ENCODE results near the gene RHBDF1.
"Not testable (repeated sequence)": the region's sequence is repeated elsewhere in the genome, so short reads cannot be mapped to it uniquely, and the experiment has no call there.

- not testable (repeated sequence) for TF ChIP-seq CTCF (IDR thresholded peaks at IDR 0.05 in 8 of 11, conservative IDR thresholded peaks at IDR 0.05 in 3 of 11); POLR2A (IDR thresholded peaks at IDR 0.05)
These were observed 46.5 kb downstream of the RHBDF1 start for GRCh38 chr16:25926-26348.
